T-helper 17 cell (primary cell): ENCODE data around the gene CAVIN3. TPM values are rescaled to one million over a fixed set of nuclear protein-coding genes. Genes with fewer than 3 reads are reported as not detected.
"Not testable (repeated sequence)": the region's sequence is repeated elsewhere in the genome, so short reads cannot be mapped to it uniquely, and the experiment has no call there.

Experiments
- ATAC-seq: fragments of 150-1000 bp; cut with Tn5 transposase; 2 replicates; pipeline ENCODE4 v1.10.0; 2021; ENCODE audit warnings: mild to moderate bottlenecking, moderate library complexity
- DNase-seq, 3 donors: peaks; one replicate each; pipeline versions ENCODE4 v3.0.0 to v3.0.0-alpha.2; 2020 to 2021
- H3K9me3 ChIP-seq: one replicate; pipeline ENCODE4 v1.7.0; 2013; ENCODE audit warnings: low read length, mild to moderate bottlenecking; ENCODE audit not compliant: control insufficient read depth, poor library complexity, severe bottlenecking
- H3K27ac Mint-ChIP-seq: one replicate; pipeline ENCODE4 v1.8.0; 2022; ENCODE audit warnings: mild to moderate bottlenecking, moderate library complexity, mixed read lengths
- H3K27me3 Mint-ChIP-seq: one replicate; pipeline ENCODE4 v1.8.0; 2022; ENCODE audit warnings: mixed read lengths
- H3K36me3 Mint-ChIP-seq: one replicate; pipeline ENCODE4 v1.8.0; 2022; ENCODE audit warnings: low read depth, mixed read lengths
- H3K4me1 Mint-ChIP-seq: one replicate; pipeline ENCODE4 v1.8.0; 2022; ENCODE audit warnings: mild to moderate bottlenecking, mixed read lengths
- H3K4me3 Mint-ChIP-seq: one replicate; pipeline ENCODE4 v1.8.0; 2022; ENCODE audit warnings: mild to moderate bottlenecking, moderate library complexity, mixed read lengths
- total RNA-seq, 4 donors: library from RNA in 2 of 4; stranded (reverse) in 2 of 4; gene quantifications; one replicate each; pipeline ENCODE4 v1.2.3 and lab custom pipeline; 2022 to 2026

Gene CAVIN3
- total RNA-seq, 2 donors from 2014 or later, result not detected

- ATAC-seq, H3K4me3 Mint-ChIP-seq, DNase-seq, H3K36me3 Mint-ChIP-seq, H3K27ac Mint-ChIP-seq, H3K4me1 Mint-ChIP-seq, H3K9me3 ChIP-seq: not testable (repeated sequence)
- H3K27me3 Mint-ChIP-seq, result peaks cover 74% of the 10 kb centered on the region
These were observed 39.5 kb downstream of the CAVIN3 start for GRCh38 chr11:6280809-6281208.

GRCh38 chr11:6273188-6273587 is 47.1 kb downstream of the CAVIN3 start:
- DNase-seq (no peak), ATAC-seq (no peak)
- no peaks in the 10 kb centered on the region for H3K4me1 Mint-ChIP-seq
- peaks cover 72% of the 10 kb centered on the region for H3K27me3 Mint-ChIP-seq
- peaks cover 4% of the 10 kb centered on the region for H3K36me3 Mint-ChIP-seq
- no peak overlapping the region for H3K4me3 Mint-ChIP-seq
- no peak overlapping the region for H3K27ac Mint-ChIP-seq
- no peaks in the 10 kb centered on the region for H3K9me3 ChIP-seq

GRCh38 chr11:6271598-6271997 is 48.7 kb downstream of the CAVIN3 start:
- Mint-ChIP-seq H3K4me3 (no peak overlapping the region), H3K36me3 (peaks cover 4% of the 10 kb centered on the region), H3K4me1 (no peaks in the 10 kb centered on the region), H3K27me3 (peaks cover 58% of the 10 kb centered on the region), H3K27ac (no peak overlapping the region)
- DNase-seq (no peak), ATAC-seq (no peak)
- H3K9me3 ChIP-seq, result no peaks in the 10 kb centered on the region

GRCh38 chr11:6270584-6271246 is 49.6 kb downstream of the CAVIN3 start:
- no peaks in the 10 kb centered on the region for H3K9me3 ChIP-seq
- Mint-ChIP-seq H3K4me1 (no peaks in the 10 kb centered on the region), H3K27ac (no peak overlapping the region), H3K36me3 (peaks cover 2% of the 10 kb centered on the region), H3K4me3 (no peak overlapping the region), H3K27me3 (peaks cover 55% of the 10 kb centered on the region)
- ATAC-seq (no peak), DNase-seq (no peak)

GRCh38 chr11:6269994-6270393 is 50.3 kb downstream of the CAVIN3 start:
- Mint-ChIP-seq H3K27me3 (peaks cover 48% of the 10 kb centered on the region), H3K36me3 (no peaks in the 10 kb centered on the region), H3K4me3 (no peak overlapping the region), H3K27ac (no peak overlapping the region), H3K4me1 (no peaks in the 10 kb centered on the region)
- DNase-seq (no peak), ATAC-seq (no peak)
- no peaks in the 10 kb centered on the region for H3K9me3 ChIP-seq

Other genes with a start within 250 kb of the CAVIN3 start
- not detected for gene OR56B4, start 212.8 kb downstream of the CAVIN3 start, total RNA-seq
- gene OR52B2, start 150.2 kb downstream of the CAVIN3 start, total RNA-seq, result not detected
- gene OR52W1, start 121.3 kb downstream of the CAVIN3 start, total RNA-seq, result not detected
- gene C11orf42, start 114.9 kb downstream of the CAVIN3 start, total RNA-seq, result not detected
- 10 to 100 TPM; 27.6 to 33.8 TPM for gene FHIP1B, start 85.9 kb downstream of the CAVIN3 start, total RNA-seq
- gene CNGA4, start 81.4 kb downstream of the CAVIN3 start, total RNA-seq, result under 1 TPM; 0.15 to 0.23 TPM
- not detected for gene CCKBR, start 60.7 kb downstream of the CAVIN3 start, total RNA-seq
- gene SMPD1, start 70.0 kb upstream of the CAVIN3 start, total RNA-seq, result 10 to 100 TPM; 25.3 to 32.9 TPM
- 10 to 100 TPM; 60.0 to 63.3 TPM for gene APBB1, start 98.6 kb upstream of the CAVIN3 start, total RNA-seq
- under 1 TPM; 0.47 to 0.86 TPM for gene HPX, start 120.5 kb upstream of the CAVIN3 start, total RNA-seq
- 10 to 100 TPM; 14.2 to 21.4 TPM for gene TRIM3, start 153.4 kb upstream of the CAVIN3 start, total RNA-seq
- gene ARFIP2, start 160.8 kb upstream of the CAVIN3 start, total RNA-seq, result 10 to 100 TPM; 53.3 to 58.6 TPM
- 10 to 100 TPM; 44.5 to 52.3 TPM for gene TIMM10B, start 161.0 kb upstream of the CAVIN3 start, total RNA-seq
- 10 to 100 TPM; 27.5 to 39.9 TPM for gene DNHD1, start 176.8 kb upstream of the CAVIN3 start, total RNA-seq